Skeletal muscle satellite cell (primary cell): Measurements from ENCODE around the gene STMN1.

Source experiments
- H3K27me3 ChIP-seq: 2 replicates; pipeline ENCODE4 v1.7.0; 2013; ENCODE audit warnings: low read length; ENCODE audit not compliant: control insufficient read depth, insufficient read depth
- H3K36me3 ChIP-seq: 2 replicates; pipeline ENCODE4 v1.7.0; 2013; ENCODE audit warnings: mild to moderate bottlenecking, control low read depth, low read length; ENCODE audit not compliant: insufficient read depth
- H3K4me1 ChIP-seq: 2 replicates; pipeline ENCODE4 v1.7.0; 2013; ENCODE audit warnings: low read length; ENCODE audit not compliant: control insufficient read depth, insufficient read depth
- H3K4me2 ChIP-seq: 2 replicates; pipeline ENCODE4 v1.7.0; 2013; ENCODE audit warnings: mild to moderate bottlenecking, low read length
- H3K4me3 ChIP-seq: 2 replicates; pipeline ENCODE4 v1.7.0; 2013; ENCODE audit warnings: low read length
- H3K9ac ChIP-seq: 2 replicates; pipeline ENCODE4 v1.7.0; 2013; ENCODE audit warnings: mild to moderate bottlenecking, low read depth, low read length, moderate library complexity
- H3K9me3 ChIP-seq: replicated peaks from 2 replicates; pipeline ENCODE4 v1.7.0; 2013; ENCODE audit warnings: mild to moderate bottlenecking, control low read depth, low read length

STMN1 gene

DNA sequence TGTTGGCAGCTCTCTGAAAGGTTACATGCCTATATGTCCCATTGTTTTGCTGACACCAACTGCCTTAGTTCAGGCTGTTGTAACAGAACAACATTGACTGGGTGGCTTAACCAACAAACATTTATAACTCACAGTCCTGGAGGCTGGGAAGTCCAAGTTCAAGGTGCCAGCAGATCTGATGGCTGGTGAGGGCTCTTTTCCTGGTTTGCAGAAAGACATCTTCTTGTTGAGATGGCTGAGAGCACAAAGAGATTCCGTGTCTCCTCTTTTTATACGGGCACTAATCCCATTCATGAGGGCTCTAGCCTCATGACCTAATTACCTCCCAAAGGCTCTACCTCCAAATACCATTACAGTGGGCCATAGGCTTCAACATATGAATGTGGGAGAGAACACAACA lies 10.2 kb upstream of the STMN1 start:
- no peaks in the 10 kb centered on the region for H3K9me3 ChIP-seq
- H3K9ac ChIP-seq: no peak overlapping the region
- no peaks in the 10 kb centered on the region for H3K27me3 ChIP-seq
- peaks cover 22% of the 10 kb centered on the region for H3K4me1 ChIP-seq
- no peaks in the 10 kb centered on the region for H3K36me3 ChIP-seq
- no peak overlapping the region for H3K4me3 ChIP-seq
- H3K4me2 ChIP-seq: no peak overlapping the region

DNA sequence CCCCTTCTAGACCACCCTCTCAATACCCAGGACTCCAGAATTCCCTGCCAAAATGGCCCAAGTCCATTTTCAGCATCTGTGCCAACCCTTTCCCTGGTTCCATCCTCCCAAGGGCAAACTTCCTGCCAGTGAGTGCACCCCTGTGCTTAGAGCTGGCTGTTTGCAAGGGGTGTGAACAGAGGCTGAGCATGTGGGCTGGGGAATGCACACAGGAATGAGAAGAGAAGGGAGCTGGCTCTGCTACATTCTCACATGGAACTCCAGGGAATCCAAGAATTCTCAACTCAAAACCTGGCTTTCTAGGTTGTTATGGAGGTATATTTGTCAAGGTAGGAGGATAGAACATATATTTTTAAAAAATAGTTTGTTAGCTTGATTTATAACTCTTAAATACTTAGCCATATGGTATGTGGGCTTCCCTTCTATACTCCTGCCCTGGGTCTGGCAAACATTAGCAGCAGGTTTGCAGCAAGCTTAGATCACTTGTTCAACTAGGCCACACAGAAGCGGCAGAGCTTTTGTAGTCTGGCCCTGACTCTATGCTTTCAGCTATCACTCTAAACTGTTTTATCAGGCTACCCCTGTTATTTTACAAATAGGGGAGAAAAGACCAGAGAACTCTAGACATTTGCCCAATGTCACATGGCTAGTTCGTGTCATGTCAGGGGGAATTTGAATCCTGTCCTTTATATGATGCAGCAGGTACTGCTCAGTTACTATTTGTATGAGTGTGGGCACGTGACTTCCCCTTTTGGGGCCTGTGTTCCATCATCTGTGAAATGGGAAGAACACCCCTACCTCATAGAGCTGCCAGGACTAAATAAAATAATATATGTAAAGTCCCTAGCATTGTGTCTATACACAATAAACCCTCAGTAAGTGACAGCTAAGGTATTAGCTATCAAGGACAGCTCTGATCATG lies 8.1 kb upstream of the STMN1 start:
- Histone ChIP-seq H3K9me3 (no peaks in the 10 kb centered on the region), H3K4me2 (no peak overlapping the region), H3K9ac (no peak overlapping the region), H3K36me3 (no peaks in the 10 kb centered on the region), H3K4me3 (no peak overlapping the region), H3K27me3 (no peaks in the 10 kb centered on the region), H3K4me1 (peaks cover 22% of the 10 kb centered on the region)

DNA sequence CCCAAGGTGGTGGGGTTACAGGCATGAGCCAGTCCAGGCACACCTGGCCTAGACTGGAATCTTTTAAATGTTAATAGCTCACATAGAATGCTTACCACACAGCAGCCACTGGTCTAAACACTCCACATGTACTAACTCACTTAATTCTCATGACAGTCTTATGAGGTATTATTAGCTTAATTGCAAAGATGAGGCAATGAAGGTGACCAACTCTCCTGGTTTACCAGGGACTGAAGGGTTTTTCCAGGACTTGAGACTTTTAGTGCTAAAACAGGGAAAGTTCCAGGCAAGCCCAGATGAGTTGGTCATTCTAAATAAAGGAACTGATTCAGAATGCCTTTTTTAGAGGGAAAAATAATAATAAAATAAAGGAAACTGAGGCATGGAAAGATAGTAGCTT lies 7.0 kb upstream of the STMN1 start:
- Histone ChIP-seq H3K27me3 (no peaks in the 10 kb centered on the region), H3K4me2 (no peak overlapping the region), H3K9ac (no peak overlapping the region), H3K36me3 (no peaks in the 10 kb centered on the region), H3K4me3 (no peak overlapping the region), H3K9me3 (no peaks in the 10 kb centered on the region), H3K4me1 (peaks cover 18% of the 10 kb centered on the region)

DNA sequence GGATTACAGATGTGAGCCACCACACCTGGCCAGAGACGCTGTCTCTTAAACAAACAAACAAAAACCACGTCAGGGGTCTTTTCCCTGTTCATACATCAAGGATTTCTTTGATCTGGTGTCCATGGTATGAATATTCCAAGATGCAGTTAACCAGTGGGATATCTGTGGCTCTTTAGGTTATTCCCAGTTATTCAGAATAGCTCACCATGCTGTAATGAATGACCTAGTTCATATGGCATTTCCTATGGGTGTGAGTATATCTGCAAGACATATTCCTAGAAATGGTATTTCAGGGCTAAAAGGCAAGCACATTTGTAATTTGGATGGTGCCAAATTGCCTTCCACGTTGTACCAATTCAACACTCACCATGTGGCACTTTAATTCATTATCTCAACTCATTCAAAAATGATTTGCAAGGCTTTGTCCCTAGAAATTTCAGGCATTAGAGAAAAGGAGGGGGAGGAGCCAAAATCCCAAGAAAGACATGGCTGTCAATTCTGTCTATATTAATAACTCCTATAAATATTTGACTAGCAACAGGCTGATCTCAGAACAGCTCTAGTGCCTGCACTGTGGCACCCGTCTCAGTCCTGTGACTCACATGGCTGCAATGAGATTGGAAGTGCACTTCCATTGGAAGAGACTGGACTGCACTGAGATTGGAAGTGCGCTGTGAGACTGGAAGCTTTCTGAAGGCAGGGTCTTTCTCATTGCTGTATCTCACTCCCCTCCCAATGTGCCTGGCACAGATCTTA lies 6.0 kb upstream of the STMN1 start:
- H3K4me3 ChIP-seq: no peak overlapping the region
- no peaks in the 10 kb centered on the region for H3K36me3 ChIP-seq
- no peaks in the 10 kb centered on the region for H3K9me3 ChIP-seq
- no peaks in the 10 kb centered on the region for H3K27me3 ChIP-seq
- no peak overlapping the region for H3K9ac ChIP-seq
- peaks cover 12% of the 10 kb centered on the region for H3K4me1 ChIP-seq
- peak overlapping the region; percentile 64 for H3K4me2 ChIP-seq

DNA sequence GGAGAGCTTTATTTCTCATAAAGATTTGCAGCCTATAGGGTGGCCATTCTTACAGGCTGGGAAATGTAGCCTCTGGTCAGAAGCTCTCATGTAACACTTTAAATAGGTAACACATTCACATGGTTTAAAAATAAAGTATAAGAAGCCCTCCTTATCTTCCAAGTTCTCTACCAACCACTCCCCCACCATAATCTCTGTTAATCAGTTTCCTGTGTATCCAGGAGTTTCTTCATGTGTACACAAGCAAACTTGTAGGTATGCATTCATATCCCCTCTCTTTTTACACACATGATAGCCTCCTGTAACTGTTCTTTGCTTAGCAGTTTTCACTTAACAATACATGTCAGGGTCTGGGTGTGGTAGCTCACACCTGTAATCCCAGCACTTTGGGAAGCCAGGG lies 4.9 kb upstream of the STMN1 start:
- Histone ChIP-seq H3K9me3 (no peaks in the 10 kb centered on the region), H3K9ac (no peak overlapping the region), H3K27me3 (no peaks in the 10 kb centered on the region), H3K36me3 (no peaks in the 10 kb centered on the region), H3K4me3 (no peak overlapping the region), H3K4me1 (peaks cover 17% of the 10 kb centered on the region), H3K4me2 (no peak overlapping the region)

DNA sequence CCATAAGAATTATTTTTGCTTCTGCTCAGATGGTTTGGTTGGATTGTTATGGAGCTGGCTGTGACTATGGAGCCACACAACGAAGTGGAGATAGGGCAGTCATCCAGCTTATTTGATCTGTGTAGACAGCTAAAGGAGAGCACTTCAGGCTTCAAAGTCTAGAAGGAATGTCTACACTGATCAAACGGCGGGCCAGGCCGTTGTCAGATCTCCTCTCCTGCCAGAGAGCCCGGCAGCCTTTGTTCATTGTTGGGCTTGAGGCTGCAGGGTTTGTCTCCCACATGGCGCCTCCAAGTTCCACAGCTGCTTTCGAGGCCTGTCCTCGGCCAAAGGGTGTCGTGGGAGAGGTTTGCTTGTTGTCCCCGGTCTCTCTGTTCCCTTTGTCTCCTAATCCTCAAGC lies 2.8 kb upstream of the STMN1 start:
- no peaks in the 10 kb centered on the region for H3K27me3 ChIP-seq
- no peak overlapping the region for H3K9ac ChIP-seq
- no peaks in the 10 kb centered on the region for H3K9me3 ChIP-seq
- no peak overlapping the region for H3K4me3 ChIP-seq
- H3K4me1 ChIP-seq: peaks cover 23% of the 10 kb centered on the region
- H3K4me2 ChIP-seq: no peak overlapping the region
- no peaks in the 10 kb centered on the region for H3K36me3 ChIP-seq

DNA sequence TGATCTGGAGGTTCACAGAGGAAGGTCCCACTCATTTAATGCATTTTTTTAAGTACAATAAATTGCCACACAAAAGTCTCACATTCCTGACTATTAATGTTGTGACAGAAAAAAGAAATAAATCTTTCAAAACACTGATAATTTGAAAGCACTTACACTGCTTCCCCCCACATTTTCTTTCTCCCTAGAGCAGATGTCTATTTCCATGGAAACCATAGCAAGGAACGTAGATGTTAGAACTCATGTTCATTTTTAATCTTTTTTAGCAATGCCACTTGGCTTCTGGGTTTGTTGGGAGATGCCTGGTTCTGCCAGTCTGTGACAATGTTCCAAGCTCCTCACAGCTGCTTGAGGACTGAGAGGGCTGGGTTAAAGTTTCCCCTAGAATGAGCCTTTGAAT lies 1.9 kb upstream of the STMN1 start:
- no peaks in the 10 kb centered on the region for H3K9me3 ChIP-seq
- no peak overlapping the region for H3K4me2 ChIP-seq
- H3K27me3 ChIP-seq: no peaks in the 10 kb centered on the region
- H3K36me3 ChIP-seq: peaks cover 4% of the 10 kb centered on the region
- peaks cover 31% of the 10 kb centered on the region for H3K4me1 ChIP-seq
- H3K9ac ChIP-seq: no peak overlapping the region
- H3K4me3 ChIP-seq: no peak overlapping the region

DNA sequence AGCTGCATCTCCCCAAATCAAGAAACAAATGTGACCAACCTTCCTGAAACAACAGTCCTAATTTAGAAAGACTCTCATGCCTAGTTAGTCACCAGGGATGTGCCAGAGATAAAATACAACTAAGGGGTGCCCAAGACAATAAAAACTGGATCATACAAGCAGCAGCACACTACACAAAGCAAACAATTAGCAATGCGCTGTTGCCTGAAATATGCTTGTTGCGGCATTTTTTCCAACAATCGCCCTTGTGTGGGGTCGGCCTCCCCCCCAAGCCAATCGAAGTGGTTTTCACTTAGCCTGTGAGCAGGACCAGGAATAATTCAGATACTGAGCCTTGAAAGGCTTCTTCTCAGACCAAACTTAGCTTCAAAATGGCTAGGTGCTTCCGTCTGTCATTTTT lies 1.4 kb upstream of the STMN1 start:
- Histone ChIP-seq H3K4me2 (no peak overlapping the region), H3K36me3 (peaks cover 6% of the 10 kb centered on the region), H3K4me1 (peaks cover 30% of the 10 kb centered on the region), H3K9ac (no peak overlapping the region), H3K9me3 (no peaks in the 10 kb centered on the region), H3K4me3 (no peak overlapping the region), H3K27me3 (no peaks in the 10 kb centered on the region)

DNA sequence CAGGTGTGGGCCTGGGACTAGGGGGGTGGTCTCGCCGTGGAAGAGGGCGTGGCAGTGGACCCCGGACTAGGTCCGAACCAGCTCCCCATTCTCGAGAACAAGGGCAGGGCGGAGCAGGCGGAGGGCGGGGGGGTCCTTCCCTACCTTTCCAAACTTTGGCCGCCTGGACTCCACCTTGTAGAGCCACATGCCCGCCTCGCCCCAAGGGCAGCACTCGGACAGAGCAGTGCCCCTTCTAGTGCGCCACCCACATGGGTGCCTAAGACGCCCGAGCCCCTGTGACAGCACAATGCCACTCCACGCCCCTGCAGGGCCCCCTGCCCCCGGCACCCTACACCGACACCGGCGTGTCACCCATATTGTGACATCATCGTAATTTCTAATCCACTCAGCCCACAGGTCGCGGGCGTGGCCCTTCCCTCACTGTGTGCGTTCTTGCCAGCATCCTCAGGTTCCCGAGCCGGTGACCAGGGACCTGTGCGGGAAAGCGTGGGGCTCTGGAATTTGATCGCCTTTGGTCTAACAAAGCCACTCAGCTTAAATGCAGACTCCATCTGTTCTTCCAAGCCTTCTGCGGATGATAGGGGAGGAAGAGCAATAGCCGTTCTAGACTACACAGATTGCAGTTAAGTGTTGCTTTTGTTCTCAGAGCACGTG lies 553 bp upstream of the STMN1 start:
- peak overlapping the region; percentile 24 for H3K9ac ChIP-seq

DNA sequence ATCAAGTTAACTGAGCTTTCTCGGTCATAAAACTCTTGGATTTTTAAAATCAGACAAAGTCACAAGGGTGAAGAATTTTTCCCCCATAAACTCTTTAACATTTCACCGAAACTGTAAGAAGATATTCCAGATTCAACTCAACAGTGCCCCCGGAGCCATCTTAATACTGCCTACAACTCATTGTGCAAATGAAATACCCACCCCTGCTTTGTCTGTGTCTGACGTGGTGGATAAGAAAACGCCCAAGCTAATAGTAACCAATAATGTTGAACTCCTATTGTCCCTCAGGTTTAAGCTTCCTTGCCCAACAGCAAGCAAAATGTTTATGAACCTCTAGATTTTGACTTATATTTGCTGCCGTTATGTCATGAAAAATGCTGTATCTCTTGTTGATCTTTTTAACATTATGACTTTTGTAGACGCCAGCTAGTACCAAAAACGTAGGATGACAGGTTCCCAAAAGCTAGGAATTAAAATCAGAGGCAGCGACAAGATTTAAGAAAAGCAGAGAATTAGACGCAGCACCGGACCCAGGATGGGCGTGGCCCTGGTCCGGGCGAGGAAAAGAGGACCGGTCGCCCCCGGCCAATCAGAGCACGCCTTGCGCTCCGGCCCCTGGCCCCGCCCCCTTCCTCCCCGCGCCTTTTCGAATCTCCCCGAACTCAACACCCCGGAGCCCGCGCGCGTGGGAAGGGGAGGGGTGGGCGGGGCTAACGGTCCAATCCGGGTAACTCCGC lies 1.1 kb downstream of the STMN1 start:
- Histone ChIP-seq H3K9ac (peak overlapping the region; percentile 90), H3K36me3 (peaks cover 25% of the 10 kb centered on the region), H3K4me2 (peak overlapping the region; percentile 79), H3K4me1 (peaks cover 22% of the 10 kb centered on the region), H3K4me3 (peak overlapping the region; percentile 72), H3K9me3 (no peaks in the 10 kb centered on the region), H3K27me3 (no peaks in the 10 kb centered on the region)

More for the DNA sequence above, 553 bp upstream of the STMN1 start:
- H3K27me3 ChIP-seq: no peaks in the 10 kb centered on the region
- H3K4me1 ChIP-seq: peaks cover 22% of the 10 kb centered on the region
- peaks cover 11% of the 10 kb centered on the region for H3K36me3 ChIP-seq
- peak overlapping the region; percentile 79 for H3K4me2 ChIP-seq
- H3K9me3 ChIP-seq: no peaks in the 10 kb centered on the region
- H3K4me3 ChIP-seq: peak overlapping the region; percentile 72

DNA sequence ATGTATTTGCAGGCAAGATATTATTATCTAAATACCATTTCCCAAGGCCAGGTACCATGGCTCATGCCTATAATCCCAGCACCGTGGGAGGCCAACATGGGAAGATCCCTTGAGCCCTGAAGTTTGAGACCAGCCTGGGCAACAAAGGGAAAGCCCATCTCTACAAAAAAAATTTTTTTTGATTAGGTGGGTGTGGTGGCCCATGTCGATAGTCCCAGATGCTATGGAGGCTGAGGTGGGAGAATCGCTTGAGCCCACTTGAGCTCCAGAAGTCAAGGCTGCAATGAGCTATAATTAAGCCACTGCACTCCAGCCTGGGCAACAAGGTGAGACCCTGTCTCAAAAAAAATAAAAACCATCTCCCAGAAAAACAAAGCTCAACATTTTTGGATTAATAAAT lies 2.2 kb downstream of the STMN1 start:
- peak overlapping the region; percentile 84 for H3K9ac ChIP-seq
- H3K36me3 ChIP-seq: peaks cover 36% of the 10 kb centered on the region
- H3K4me1 ChIP-seq: peaks cover 22% of the 10 kb centered on the region
- peak overlapping the region; percentile 79 for H3K4me2 ChIP-seq
- peak overlapping the region; percentile 72 for H3K4me3 ChIP-seq
- H3K9me3 ChIP-seq: no peaks in the 10 kb centered on the region
- H3K27me3 ChIP-seq: no peaks in the 10 kb centered on the region
